AG09319 (cell line): ENCODE results near the gene HDAC8.
"Not testable (repeated sequence)": the region's sequence is repeated elsewhere in the genome, so short reads cannot be mapped to it uniquely, and the experiment has no call there.

Experiments
- DNase-seq: peaks from one replicate; pipeline ENCODE4 v3.0.0-alpha.2; 2010; ENCODE audit warnings: low read depth; ENCODE audit errors: extremely low read depth
- TF ChIP-seq, protein P1 (sequence below): IDR thresholded peaks from 2 replicates; pipeline ENCODE4 v1.5.1; 2011; ENCODE audit warnings: low read depth, mild to moderate bottlenecking, inconsistent platforms, low read length, moderate library complexity

Gene HDAC8

GRCh38 chrX:72348247-72348979, 224.2 kb downstream of the HDAC8 start:
- TF ChIP-seq, protein P1, sequence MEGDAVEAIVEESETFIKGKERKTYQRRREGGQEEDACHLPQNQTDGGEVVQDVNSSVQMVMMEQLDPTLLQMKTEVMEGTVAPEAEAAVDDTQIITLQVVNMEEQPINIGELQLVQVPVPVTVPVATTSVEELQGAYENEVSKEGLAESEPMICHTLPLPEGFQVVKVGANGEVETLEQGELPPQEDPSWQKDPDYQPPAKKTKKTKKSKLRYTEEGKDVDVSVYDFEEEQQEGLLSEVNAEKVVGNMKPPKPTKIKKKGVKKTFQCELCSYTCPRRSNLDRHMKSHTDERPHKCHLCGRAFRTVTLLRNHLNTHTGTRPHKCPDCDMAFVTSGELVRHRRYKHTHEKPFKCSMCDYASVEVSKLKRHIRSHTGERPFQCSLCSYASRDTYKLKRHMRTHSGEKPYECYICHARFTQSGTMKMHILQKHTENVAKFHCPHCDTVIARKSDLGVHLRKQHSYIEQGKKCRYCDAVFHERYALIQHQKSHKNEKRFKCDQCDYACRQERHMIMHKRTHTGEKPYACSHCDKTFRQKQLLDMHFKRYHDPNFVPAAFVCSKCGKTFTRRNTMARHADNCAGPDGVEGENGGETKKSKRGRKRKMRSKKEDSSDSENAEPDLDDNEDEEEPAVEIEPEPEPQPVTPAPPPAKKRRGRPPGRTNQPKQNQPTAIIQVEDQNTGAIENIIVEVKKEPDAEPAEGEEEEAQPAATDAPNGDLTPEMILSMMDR = no peak
- no peak for DNase-seq

GRCh38 chrX:72347366-72347765, 225.3 kb downstream of the HDAC8 start:
- no peak for DNase-seq
- TF ChIP-seq, protein P1 = no peak

DNA sequence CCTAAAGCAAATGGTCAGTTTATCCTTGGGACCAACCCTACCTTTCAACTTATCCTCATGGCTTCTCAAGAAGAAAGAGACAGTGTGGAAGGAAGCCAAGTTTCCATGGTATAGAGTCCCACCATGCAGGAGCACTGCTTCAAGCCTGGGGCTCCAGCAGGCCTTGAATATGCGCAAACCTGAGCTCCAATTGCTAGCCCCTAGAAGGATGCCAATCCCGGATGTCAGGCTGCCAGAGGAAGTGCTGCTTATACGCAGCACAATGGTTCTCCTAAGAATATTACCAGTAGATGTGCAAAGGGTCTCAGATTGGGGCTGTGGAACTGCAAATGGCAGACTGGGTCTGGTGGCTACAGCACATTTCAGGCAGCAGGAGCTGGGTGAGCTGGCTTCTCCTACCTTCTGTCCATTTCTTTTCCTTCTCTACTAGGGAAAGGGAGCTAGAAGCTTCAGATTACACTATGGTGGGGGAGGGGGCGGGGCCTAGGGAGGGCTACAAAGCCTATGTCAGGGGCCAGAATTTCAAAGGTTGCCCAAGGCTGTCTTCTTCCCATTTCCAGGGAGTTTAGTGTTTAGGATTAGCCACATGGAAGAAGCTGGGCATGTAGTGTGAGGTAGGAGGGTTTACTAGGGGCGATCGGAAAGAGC, 226.2 kb downstream of the HDAC8 start:
- no peak for DNase-seq
- TF ChIP-seq, protein P1 = no peak

- DNase-seq = no peak
- TF ChIP-seq, protein P1 = no peak
Observed at GRCh38 chrX:72340626-72341025, 232.0 kb downstream of the HDAC8 start.

GRCh38 chrX:72340041-72340440, 232.6 kb downstream of the HDAC8 start:
- TF ChIP-seq, protein P1 = no peak

DNA sequence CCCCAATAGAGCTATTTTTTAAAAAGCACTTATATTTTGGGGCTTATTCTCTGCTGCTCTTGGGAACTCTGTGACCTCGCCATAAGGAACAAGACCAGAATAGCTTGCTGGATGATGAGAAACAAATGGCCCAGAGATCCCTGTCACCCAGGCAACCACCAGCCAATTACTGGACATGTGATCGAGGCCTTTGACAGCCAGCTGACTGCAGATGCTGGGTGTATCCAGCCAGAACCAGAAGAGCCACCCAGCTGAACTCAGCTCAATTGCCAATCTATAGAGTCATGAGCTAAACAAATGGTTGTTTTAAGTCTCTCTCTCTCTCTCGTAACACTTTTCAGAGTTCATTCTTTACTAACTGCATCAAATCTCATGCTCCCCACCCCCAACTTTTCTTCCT, 242.5 kb downstream of the HDAC8 start:
- TF ChIP-seq, protein P1 = no peak

More at GRCh38 chrX:72340041-72340440, 232.6 kb downstream of the HDAC8 start:
- no peak for DNase-seq

DNA sequence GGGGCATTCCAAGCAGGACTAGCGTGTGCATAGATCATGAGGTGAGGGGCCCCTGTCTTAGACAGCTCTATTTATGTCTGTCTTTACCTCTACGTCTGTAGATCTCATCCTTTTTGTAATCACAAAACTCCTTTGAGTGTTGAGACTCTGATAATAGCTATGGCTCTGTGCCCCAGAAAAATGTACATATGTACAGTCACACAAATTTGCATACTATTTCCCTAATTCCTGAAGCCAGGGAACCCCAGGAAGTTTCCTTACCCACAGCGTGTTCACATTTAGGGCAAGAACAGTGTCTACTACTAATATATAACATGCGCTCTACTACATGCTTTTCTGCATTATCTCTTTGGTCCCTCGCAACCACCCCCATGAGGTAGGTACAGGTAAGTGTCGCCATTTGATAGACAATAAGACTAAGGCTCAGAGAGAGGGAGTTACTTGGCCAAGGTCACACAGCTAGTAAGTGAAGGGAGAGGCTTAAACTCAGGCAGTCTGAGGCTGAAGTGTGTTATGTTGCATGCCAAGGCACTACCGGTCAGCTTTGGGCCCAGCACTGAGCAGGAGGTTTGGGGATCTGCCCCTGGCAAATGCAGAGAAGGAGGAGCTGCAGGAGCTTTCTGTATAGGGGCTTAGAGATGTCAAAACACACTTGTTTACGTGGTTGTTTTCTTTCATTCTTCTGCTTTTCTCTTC, 245.9 kb downstream of the HDAC8 start:
- TF ChIP-seq, protein P1 = no peak
- DNase-seq = no peak

More for the DNA sequence above, 242.5 kb downstream of the HDAC8 start:
- DNase-seq = no peak

DNA sequence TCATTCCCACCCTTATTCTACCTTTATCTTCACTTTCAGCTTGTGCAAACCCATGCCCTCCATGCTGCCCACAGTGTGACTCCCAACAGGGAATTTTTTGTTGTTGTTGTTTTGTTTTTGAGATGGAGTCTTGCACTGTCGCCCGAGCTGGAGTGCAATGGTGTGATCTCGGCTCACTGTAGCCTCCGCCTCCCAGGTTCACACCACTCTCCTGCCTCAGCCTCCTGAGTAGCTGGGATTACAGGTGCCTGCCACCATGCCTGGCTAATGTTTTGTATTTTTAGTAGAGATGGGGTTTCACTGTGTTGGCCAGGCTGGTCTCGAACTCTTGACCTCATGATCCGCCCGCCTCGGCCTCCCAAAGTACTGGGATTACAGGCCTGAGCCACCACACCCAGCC, 253.0 kb downstream of the HDAC8 start:
- DNase-seq = not testable (repeated sequence)
